ENCODE data around the gene ATXN7L3. TPM values are rescaled to one million over a fixed set of nuclear protein-coding genes. Genes with fewer than 3 reads are reported as not detected.
A peak's percentile ranks its signal among the peaks of the same experiment; 100 is the strongest.

ATXN7L3 gene
- total and polyA plus RNA-seq, 9 of the 15 experiments (the other 6 are each of a cell fraction or from before 2014, with no cell fraction given): 0.62 to 66.1 (median 33.2) TPM

DNA sequence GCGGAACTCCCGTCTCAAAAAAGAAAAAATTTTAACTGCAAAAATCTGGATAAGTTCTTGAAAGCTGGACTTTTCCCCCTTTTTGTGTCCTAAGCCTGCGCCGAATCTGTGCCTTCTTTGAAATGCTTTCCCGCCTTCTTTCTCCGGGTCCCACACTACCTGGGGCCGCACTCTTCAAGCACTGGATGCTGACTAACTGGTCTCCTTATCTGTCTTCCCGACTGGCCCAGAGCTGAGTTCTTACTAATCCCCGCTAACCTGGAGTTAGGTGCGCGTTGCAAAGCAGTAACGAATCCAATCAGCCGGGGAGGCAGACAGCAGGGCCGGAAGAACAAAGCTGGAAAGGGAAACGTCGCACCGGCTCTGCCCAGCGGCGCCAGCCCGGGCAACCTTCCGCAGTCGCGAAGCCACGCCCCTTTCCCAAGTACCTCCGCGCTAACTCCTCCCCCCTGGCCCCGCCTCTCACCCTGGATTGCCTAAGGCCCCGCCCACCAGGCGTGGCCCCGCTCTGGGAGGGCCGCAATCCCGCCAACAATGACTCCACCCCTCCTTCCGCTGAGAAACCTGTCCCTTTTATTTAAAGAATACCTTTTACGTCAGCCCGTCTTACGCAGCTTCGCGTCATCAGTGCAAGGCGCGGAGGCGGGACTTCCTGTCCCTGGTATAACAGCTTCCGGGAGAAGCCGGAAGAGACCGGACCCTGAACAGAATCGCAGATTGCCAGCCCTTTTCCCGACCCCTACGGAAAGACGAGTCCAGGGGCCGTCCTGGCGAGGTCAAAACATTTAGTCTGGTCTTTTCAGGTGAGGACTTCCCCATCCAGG, 13.2 kb downstream of the ATXN7L3 start, which contains the start of gene TMUB2 (continued):
- TF ChIP-seq RB1 (IDR thresholded peaks at IDR 0.05; ENCODE audit: low read depth) (peak; percentile 53; the same call in 1 of the 2 replicates), ZNF143 (CRISPR knock-in tag; IDR thresholded peaks at IDR 0.05) (peak; percentile 63), NBN (IDR thresholded peaks at IDR 0.05; ENCODE audit: low read depth) (peak; percentile 20), POLR2A (conservative IDR thresholded peaks at IDR 0.05) (peak; percentile 93), ZNF583 (CRISPR knock-in tag; IDR thresholded peaks at IDR 0.05) (no peak), KHSRP (IDR thresholded peaks at IDR 0.05) (peak; percentile 92), CTBP1 (IDR thresholded peaks at IDR 0.05; ENCODE audit: borderline replicate concordance) (peak; percentile 24; the same call in 1 of the 2 replicates), CXXC5 (CRISPR knock-in tag; IDR thresholded peaks at IDR 0.05) (peak; percentile 82), RBFOX2 (IDR thresholded peaks at IDR 0.05; ENCODE audit: low read depth, low read length) (peak; percentile 84), ZNF347 (CRISPR knock-in tag; IDR thresholded peaks at IDR 0.05; ENCODE audit: low read depth) (no peak), SMAD4 (CRISPR knock-in tag; conservative IDR thresholded peaks at IDR 0.05) (peak; percentile 56; the same call in 1 of the 2 replicates)
- TF ChIP-seq, protein P1, sequence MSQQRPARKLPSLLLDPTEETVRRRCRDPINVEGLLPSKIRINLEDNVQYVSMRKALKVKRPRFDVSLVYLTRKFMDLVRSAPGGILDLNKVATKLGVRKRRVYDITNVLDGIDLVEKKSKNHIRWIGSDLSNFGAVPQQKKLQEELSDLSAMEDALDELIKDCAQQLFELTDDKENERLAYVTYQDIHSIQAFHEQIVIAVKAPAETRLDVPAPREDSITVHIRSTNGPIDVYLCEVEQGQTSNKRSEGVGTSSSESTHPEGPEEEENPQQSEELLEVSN (IDR thresholded peaks at IDR 0.05; ENCODE audit: borderline replicate concordance in 1 of 2, extremely low read depth in 1 of 2, insufficient read depth in 1 of 2, insufficient read length in 1 of 2, low read depth in 1 of 2, low read length in 1 of 2, poor library complexity in 1 of 2, severe bottlenecking in 1 of 2): peak in 1 of 2 experiments; percentile 50
- TF ChIP-seq, protein P2, sequence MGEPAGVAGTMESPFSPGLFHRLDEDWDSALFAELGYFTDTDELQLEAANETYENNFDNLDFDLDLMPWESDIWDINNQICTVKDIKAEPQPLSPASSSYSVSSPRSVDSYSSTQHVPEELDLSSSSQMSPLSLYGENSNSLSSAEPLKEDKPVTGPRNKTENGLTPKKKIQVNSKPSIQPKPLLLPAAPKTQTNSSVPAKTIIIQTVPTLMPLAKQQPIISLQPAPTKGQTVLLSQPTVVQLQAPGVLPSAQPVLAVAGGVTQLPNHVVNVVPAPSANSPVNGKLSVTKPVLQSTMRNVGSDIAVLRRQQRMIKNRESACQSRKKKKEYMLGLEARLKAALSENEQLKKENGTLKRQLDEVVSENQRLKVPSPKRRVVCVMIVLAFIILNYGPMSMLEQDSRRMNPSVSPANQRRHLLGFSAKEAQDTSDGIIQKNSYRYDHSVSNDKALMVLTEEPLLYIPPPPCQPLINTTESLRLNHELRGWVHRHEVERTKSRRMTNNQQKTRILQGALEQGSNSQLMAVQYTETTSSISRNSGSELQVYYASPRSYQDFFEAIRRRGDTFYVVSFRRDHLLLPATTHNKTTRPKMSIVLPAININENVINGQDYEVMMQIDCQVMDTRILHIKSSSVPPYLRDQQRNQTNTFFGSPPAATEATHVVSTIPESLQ (CRISPR knock-in tag; IDR thresholded peaks at IDR 0.05): no peak
- TF ChIP-seq, protein P3, sequence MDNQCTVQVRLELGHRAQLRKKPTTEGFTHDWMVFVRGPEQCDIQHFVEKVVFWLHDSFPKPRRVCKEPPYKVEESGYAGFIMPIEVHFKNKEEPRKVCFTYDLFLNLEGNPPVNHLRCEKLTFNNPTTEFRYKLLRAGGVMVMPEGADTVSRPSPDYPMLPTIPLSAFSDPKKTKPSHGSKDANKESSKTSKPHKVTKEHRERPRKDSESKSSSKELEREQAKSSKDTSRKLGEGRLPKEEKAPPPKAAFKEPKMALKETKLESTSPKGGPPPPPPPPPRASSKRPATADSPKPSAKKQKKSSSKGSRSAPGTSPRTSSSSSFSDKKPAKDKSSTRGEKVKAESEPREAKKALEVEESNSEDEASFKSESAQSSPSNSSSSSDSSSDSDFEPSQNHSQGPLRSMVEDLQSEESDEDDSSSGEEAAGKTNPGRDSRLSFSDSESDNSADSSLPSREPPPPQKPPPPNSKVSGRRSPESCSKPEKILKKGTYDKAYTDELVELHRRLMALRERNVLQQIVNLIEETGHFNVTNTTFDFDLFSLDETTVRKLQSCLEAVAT (IDR thresholded peaks at IDR 0.05): no peak
- TF ChIP-seq, protein P4, sequence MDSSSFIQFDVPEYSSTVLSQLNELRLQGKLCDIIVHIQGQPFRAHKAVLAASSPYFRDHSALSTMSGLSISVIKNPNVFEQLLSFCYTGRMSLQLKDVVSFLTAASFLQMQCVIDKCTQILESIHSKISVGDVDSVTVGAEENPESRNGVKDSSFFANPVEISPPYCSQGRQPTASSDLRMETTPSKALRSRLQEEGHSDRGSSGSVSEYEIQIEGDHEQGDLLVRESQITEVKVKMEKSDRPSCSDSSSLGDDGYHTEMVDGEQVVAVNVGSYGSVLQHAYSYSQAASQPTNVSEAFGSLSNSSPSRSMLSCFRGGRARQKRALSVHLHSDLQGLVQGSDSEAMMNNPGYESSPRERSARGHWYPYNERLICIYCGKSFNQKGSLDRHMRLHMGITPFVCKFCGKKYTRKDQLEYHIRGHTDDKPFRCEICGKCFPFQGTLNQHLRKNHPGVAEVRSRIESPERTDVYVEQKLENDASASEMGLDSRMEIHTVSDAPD (CRISPR knock-in tag; IDR thresholded peaks at IDR 0.05): no peak
- TF ChIP-seq, protein P5, sequence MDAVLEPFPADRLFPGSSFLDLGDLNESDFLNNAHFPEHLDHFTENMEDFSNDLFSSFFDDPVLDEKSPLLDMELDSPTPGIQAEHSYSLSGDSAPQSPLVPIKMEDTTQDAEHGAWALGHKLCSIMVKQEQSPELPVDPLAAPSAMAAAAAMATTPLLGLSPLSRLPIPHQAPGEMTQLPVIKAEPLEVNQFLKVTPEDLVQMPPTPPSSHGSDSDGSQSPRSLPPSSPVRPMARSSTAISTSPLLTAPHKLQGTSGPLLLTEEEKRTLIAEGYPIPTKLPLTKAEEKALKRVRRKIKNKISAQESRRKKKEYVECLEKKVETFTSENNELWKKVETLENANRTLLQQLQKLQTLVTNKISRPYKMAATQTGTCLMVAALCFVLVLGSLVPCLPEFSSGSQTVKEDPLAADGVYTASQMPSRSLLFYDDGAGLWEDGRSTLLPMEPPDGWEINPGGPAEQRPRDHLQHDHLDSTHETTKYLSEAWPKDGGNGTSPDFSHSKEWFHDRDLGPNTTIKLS (IDR thresholded peaks at IDR 0.05; ENCODE audit: borderline replicate concordance, low read depth): peak; percentile 47; the same call in 1 of the 2 replicates
- TF ChIP-seq, protein P6, sequence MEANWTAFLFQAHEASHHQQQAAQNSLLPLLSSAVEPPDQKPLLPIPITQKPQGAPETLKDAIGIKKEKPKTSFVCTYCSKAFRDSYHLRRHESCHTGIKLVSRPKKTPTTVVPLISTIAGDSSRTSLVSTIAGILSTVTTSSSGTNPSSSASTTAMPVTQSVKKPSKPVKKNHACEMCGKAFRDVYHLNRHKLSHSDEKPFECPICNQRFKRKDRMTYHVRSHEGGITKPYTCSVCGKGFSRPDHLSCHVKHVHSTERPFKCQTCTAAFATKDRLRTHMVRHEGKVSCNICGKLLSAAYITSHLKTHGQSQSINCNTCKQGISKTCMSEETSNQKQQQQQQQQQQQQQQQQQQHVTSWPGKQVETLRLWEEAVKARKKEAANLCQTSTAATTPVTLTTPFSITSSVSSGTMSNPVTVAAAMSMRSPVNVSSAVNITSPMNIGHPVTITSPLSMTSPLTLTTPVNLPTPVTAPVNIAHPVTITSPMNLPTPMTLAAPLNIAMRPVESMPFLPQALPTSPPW (CRISPR knock-in tag; IDR thresholded peaks at IDR 0.05): peak; percentile 67; the same call in 1 of the 2 replicates

Data from K562 (cell line).